ENCODE measurements around the gene GRID1.

- no peak for TF ChIP-seq CTCF (IDR thresholded peaks at IDR 0.05)
- no peak for TF ChIP-seq ZFX (IDR thresholded peaks at IDR 0.05; ENCODE audit: borderline replicate concordance)
Measured at GRCh38 chr10:86377797-86378146, 11.2 kb upstream of the GRID1 start.

Data from 22Rv1 (cell line).